Fibroblast of mammary gland (primary cell): Measurements from ENCODE around the gene CXCL12.

Experiments
- DNase-seq: peaks from one replicate; pipeline ENCODE4 v3.0.0-alpha.2; 2010; ENCODE audit warnings: low read depth
- H3K4me3 ChIP-seq: 2 replicates; pipeline ENCODE4 v1.5.1; 2011; ENCODE audit warnings: low read depth, mild to moderate bottlenecking, low read length, moderate library complexity; ENCODE audit not compliant: control insufficient read depth
- CTCF ChIP-seq: conservative IDR thresholded peaks from 2 replicates; pipeline ENCODE4 v1.5.1; 2011; ENCODE audit warnings: low read depth, low read length, inconsistent platforms; ENCODE audit not compliant: control insufficient read depth, insufficient read depth

CXCL12 gene

GRCh38 chr10:44357023-44357540 is 27.8 kb downstream of the CXCL12 start:
- no peak for TF ChIP-seq CTCF
- H3K4me3 ChIP-seq, result no peak overlapping the region
- no peak for DNase-seq

- TF ChIP-seq CTCF, result no peak
- no peak overlapping the region for H3K4me3 ChIP-seq
- DNase-seq, result no peak
Measured at GRCh38 chr10:44356139-44357022, 28.5 kb downstream of the CXCL12 start.

- no peak for DNase-seq
- no peak for TF ChIP-seq CTCF
- no peak overlapping the region for H3K4me3 ChIP-seq
Measured at GRCh38 chr10:44355630-44356029, 29.3 kb downstream of the CXCL12 start.

GRCh38 chr10:44354771-44355170 is 30.1 kb downstream of the CXCL12 start:
- DNase-seq, result no peak
- TF ChIP-seq CTCF, result no peak
- H3K4me3 ChIP-seq, result no peak overlapping the region

- DNase-seq, result no peak
- no peak overlapping the region for H3K4me3 ChIP-seq
- no peak for TF ChIP-seq CTCF
Measured at GRCh38 chr10:44353721-44354120, 31.2 kb downstream of the CXCL12 start.

GRCh38 chr10:44353128-44353390 is 31.8 kb downstream of the CXCL12 start:
- no peak overlapping the region for H3K4me3 ChIP-seq
- TF ChIP-seq CTCF, result no peak
- no peak for DNase-seq
